NCI-H1417 treated with DMSO at 0.1 percent for 48 hours (cell line): Measurements from ENCODE around the gene MRM1.
"Not testable (repeated sequence)": the region's sequence is repeated elsewhere in the genome, so short reads cannot be mapped to it uniquely, and the experiment has no call there.

Experiments
- DNase-seq: peaks from one replicate; lab custom pipeline; 2025; lab: John Stamatoyannopoulos, UW

Gene MRM1

GRCh38 chr17:36602030-36602748 lies 806 bp downstream of the MRM1 start:
- no peak for DNase-seq

- peak; percentile 22 for DNase-seq
Measured at GRCh38 chr17:36602924-36603384, 1.6 kb downstream of the MRM1 start.

DNA sequence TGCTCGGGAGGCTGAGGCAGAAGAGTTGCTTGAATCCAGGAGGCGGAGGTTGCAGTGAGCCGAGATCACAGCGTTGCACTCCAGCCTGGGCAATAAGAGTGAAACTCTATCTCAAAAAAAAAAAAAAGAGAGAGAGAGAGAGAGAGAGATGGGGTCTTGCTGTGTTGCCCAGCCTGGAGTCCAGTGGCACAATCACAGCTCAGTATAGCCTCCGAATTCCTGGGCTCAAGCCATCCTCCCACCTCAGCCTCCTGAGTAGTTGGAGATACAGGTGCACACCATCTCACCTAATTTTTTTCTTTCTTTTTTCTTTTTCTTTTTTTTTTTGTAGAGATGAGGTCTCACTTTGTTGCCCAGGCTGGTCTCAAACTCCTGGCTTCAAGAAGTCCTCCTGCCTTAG lies 3.6 kb downstream of the MRM1 start:
- not testable (repeated sequence) for DNase-seq

DNA sequence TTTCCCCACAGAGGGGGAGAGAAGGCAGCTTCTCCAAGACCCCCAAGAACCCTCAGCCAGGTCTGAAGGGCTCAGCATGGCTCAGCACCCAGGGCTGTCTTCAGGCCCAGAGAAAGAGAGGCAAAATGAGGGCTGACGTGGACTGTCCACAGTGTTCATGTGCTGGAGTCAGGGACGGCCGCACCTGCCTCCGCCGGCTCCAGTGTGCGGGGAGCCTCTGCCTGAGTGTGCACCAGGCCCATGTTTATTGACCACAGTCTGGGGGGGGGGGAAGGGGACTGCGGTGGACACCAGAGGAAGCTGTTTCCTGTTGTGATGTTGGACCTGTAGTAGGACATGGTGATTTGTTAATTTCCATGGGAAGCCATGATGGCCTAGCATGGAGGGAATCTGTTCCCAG lies 6.9 kb downstream of the MRM1 start:
- DNase-seq: no peak

DNA sequence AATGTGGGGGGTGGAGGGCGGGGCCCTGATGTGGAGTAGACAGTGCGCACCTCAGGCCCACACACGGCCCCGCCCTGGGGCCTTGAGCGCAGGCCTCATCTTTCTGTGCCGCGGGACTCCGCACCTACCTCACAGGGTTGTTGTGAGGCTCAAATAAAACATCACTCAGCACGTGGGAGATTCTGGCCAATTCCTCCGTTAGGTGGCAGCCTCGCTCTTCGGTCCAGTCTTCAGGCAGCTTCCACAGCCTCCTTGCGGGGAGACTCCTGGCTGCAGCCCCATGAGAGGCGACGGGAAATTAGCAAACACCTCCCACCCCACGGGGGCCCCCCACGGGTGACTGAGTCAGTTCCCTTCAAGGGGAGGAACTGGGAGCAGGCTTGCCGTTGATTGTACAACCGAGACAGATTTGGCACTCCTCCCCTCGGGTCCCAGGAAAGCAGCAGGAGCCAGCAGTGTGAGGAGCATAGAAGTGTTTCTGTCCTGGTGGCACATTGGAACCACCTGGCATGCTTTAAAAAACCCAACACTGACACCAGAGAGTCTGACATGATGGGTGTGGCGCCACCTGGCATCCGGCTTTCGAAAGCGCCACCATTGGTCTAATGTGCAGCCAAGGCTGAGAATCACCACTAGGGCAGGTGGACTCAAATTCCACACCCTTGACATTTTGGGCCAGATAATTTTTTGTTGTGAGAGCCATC lies 7.6 kb downstream of the MRM1 start:
- DNase-seq: peak; percentile 37

GRCh38 chr17:36609498-36609862 lies 8.1 kb downstream of the MRM1 start:
- no peak for DNase-seq

DNA sequence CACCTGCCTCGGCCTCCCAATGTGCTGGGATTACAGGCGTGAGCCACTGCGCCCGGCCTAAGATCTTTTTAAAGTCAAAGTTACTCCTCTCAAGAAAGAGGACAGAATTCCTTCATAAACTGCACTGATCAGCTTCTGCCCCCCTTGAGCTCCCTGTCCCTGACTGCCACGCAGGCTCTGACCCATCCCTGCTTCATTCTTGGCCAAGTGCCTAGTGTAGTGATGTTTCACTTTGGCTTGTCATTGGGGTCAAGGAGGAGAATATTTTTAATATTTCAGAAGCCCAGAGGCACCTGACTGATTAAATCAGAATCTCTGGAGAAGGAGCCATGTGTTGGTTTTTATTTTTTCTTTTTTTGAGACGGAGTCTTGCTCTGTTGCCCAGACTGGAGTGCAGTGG lies 9.1 kb downstream of the MRM1 start:
- no peak for DNase-seq

DNA sequence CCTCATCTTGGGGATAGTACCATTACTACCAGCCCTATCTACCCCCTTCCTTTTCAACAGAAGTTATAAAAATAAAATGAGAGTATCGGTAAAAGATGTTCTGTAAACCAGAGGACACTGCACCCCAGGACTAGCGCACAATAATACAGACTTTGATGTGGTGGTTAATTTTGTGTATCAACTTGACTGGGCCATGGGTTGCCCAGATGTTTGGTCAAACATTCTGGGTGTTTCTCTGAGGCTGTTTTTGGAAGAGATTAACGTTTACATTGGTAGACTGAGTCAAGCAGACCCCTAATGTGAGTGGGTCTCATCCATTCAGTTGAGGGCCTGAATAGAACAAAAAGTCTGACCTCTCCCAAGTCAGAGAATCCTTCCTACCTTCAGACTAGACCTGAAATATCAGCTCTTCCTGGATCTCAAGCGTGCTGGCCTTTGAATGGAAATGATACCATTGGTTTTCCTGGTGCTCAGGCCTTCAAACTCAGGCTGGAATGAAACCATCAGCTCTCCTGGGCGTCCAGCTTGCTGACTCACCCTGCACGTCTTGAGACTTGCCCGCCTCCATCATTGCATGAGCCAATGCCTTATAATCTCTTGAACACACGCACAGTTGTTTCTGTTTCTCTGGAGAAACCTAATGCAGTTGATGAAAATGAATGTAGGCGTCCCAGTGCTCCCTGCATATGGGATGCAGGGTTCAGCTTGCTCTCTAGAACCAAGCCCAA lies 10.1 kb downstream of the MRM1 start:
- DNase-seq: no peak

- no peak for DNase-seq
Measured at GRCh38 chr17:36612323-36612722, 10.9 kb downstream of the MRM1 start.

DNA sequence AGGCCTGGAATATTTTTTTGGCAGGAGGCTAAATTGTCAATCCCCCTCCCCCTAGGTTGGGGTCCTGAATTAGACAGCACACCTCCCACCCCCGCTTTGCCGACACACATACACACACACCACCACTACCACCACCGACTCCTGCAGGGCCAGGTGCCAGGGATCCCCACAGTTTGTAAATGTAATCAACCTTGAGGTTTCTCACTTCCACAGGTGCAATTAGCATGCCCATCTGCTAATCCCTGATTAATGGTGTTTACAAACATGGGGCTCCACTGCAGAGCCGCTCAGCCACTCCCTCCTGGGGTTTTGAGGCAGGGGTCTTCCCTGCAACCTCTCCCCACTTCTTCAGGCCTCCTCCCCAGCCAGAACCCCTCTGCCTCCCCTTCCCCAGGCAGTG lies 11.8 kb downstream of the MRM1 start:
- no peak for DNase-seq

- no peak for DNase-seq
Measured at GRCh38 chr17:36614081-36614480, 12.7 kb downstream of the MRM1 start.

GRCh38 chr17:36614933-36615332 lies 13.6 kb downstream of the MRM1 start:
- no peak for DNase-seq

DNA sequence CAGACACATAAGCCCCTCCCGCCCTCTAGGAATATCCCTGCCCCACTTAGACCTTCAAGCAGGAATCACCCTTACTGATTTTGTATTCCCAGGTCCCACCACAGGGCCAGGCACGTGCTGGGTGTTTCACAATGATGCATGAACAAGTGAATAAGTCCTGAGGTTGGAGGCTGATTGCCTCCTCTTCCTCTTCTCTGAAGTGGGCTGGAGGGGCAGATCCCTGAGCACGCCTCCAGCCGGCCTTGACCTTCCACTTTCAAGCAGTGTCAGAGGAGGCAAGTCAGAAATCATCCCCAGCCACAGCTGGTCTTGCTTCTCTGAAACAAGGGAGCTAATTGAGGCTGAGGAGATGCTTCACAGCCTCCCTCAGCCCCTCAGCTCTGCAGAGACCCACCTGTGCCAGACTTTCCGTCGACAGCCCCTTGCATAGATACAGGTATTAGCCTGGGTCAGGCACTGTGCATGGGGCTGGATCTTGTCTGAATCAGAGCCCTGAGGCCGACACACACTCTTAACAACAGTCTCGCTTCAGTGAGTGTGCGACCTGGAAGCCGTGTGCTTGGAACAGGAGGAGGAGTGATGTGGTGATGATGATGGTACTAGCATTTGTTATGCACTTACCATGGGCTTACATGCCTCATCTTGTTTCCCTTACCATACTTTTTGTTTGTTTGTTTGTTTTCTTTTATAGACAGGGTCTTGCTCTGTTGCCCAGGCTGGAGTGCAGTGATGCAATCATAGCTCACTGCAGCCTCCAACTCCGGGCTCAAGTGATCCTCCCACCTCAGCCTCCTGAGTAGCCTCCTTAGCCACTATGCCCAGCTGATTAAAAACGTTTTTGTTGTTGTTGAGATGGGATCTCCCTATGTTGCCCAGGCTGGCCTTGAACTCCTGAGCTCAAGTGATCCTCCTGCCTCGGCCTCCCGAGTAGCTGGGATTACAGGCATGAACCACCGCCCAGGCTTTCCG lies 15.0 kb downstream of the MRM1 start:
- DNase-seq: no peak

DNA sequence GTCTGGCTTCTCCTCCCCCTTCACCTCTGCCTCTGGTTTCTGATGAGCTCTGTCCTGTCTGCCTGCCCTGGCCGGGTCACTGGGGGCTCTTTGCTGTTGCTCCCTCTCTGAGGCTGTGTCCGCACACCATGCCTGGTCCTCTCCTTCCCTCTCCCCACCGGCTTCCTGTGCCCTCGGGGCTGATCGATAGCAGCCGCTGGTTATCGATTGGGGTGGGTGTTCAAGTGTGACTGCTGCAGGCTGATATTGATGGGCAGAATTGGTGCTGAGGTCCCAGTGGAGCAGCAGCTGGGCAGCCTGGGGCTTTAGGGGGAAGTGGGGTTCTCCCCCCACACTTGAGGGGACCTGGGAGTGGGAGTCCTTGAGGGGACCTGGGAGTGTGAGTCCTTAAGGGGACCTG lies 16.4 kb downstream of the MRM1 start:
- DNase-seq: no peak

GRCh38 chr17:36623281-36623680 lies 21.9 kb downstream of the MRM1 start:
- no peak for DNase-seq

- DNase-seq: no peak
Measured at GRCh38 chr17:36625188-36625587, 23.8 kb downstream of the MRM1 start.

GRCh38 chr17:36627101-36627500 lies 25.7 kb downstream of the MRM1 start:
- DNase-seq: peak; percentile 39

DNA sequence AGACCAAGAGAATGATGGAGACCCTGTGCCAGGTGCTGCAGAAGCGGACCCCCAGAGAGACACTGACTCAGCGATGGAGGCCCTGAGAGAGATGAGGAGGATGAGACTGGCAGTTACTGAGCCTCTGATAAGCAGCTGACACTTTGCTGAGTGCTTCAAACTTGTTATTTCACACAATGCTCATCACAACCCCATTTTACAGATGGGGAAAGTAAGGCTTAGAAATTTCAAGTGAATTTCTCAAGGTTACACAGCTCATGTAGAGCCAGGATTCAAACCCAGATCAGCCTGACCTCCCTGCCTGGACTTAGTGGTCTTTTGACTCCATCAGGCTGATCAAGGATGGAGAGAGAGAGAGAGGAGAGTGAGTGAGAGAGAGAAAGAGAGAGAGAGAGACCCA lies 27.2 kb downstream of the MRM1 start:
- no peak for DNase-seq

- no peak for DNase-seq
Measured at GRCh38 chr17:36629252-36629847, 28.0 kb downstream of the MRM1 start.

- DNase-seq: no peak
Measured at GRCh38 chr17:36629970-36630502, 28.7 kb downstream of the MRM1 start.

- DNase-seq: no peak
Measured at GRCh38 chr17:36631022-36631421, 29.6 kb downstream of the MRM1 start.
